ENCODE results near the gene PPM1F.

Gene PPM1F

GRCh38 chr22:21961886-21962654 is 9.4 kb upstream of the PPM1F start:
- H3K4me3 ChIP-seq, result no peak overlapping the region
- no peak overlapping the region for H3K27ac ChIP-seq
- no peaks in the 10 kb centered on the region for H3K27me3 ChIP-seq
- no peak overlapping the region for H3K4me2 ChIP-seq
- H3K9me3 ChIP-seq, result no peaks in the 10 kb centered on the region
- TF ChIP-seq Cebpa-rat (IDR thresholded peaks at IDR 0.05), result no peak
- peaks cover 9% of the 10 kb centered on the region; the same call in 1 of the 2 replicates for H4K20me1 ChIP-seq
- no peak overlapping the region for H3K9ac ChIP-seq
- no peaks in the 10 kb centered on the region for H3K4me1 ChIP-seq
- H3K36me3 ChIP-seq, result peaks cover 95% of the 10 kb centered on the region

GRCh38 chr22:21961127-21961867 is 8.6 kb upstream of the PPM1F start:
- Histone ChIP-seq H3K4me1 (no peaks in the 10 kb centered on the region), H3K9me3 (no peaks in the 10 kb centered on the region), H3K27me3 (no peaks in the 10 kb centered on the region), H3K27ac (no peak overlapping the region), H4K20me1 (peaks cover 9% of the 10 kb centered on the region; the same call in 1 of the 2 replicates), H3K4me3 (no peak overlapping the region), H3K36me3 (peaks cover 87% of the 10 kb centered on the region), H3K9ac (no peak overlapping the region), H3K4me2 (no peak overlapping the region)
- TF ChIP-seq Cebpa-rat (IDR thresholded peaks at IDR 0.05), result no peak

- Histone ChIP-seq H3K9me3 (no peaks in the 10 kb centered on the region), H3K4me1 (no peaks in the 10 kb centered on the region), H3K4me3 (no peak overlapping the region), H4K20me1 (peaks cover 9% of the 10 kb centered on the region; the same call in 1 of the 2 replicates), H3K27me3 (no peaks in the 10 kb centered on the region), H3K9ac (peak overlapping the region; percentile 29; the same call in 1 of the 2 replicates), H3K4me2 (no peak overlapping the region), H3K36me3 (peaks cover 79% of the 10 kb centered on the region), H3K27ac (no peak overlapping the region)
- TF ChIP-seq Cebpa-rat (IDR thresholded peaks at IDR 0.05), result no peak
These were observed 7.8 kb upstream of the PPM1F start for GRCh38 chr22:21960200-21961126.

- Histone ChIP-seq H3K9me3 (no peaks in the 10 kb centered on the region), H4K20me1 (peaks cover 9% of the 10 kb centered on the region; the same call in 1 of the 2 replicates), H3K9ac (peak overlapping the region; percentile 29; the same call in 1 of the 2 replicates), H3K36me3 (peaks cover 69% of the 10 kb centered on the region), H3K27me3 (no peaks in the 10 kb centered on the region), H3K4me2 (no peak overlapping the region), H3K27ac (no peak overlapping the region), H3K4me1 (no peaks in the 10 kb centered on the region), H3K4me3 (no peak overlapping the region)
- TF ChIP-seq Cebpa-rat (IDR thresholded peaks at IDR 0.05), result no peak
These were observed 6.8 kb upstream of the PPM1F start for GRCh38 chr22:21959274-21960074.

GRCh38 chr22:21958360-21959273 is 6.0 kb upstream of the PPM1F start:
- H3K27ac ChIP-seq, result no peak overlapping the region
- no peaks in the 10 kb centered on the region for H3K27me3 ChIP-seq
- no peaks in the 10 kb centered on the region for H3K4me1 ChIP-seq
- H3K36me3 ChIP-seq, result peaks cover 60% of the 10 kb centered on the region
- TF ChIP-seq Cebpa-rat (IDR thresholded peaks at IDR 0.05), result no peak
- peaks cover 9% of the 10 kb centered on the region; the same call in 1 of the 2 replicates for H4K20me1 ChIP-seq
- no peak overlapping the region for H3K9ac ChIP-seq
- H3K4me2 ChIP-seq, result no peak overlapping the region
- no peaks in the 10 kb centered on the region for H3K9me3 ChIP-seq
- no peak overlapping the region for H3K4me3 ChIP-seq

- Histone ChIP-seq H3K36me3 (no peaks in the 10 kb centered on the region), H3K4me2 (peak overlapping the region; percentile 97), H3K9ac (peak overlapping the region; percentile 79), H4K20me1 (no peaks in the 10 kb centered on the region; the same call in 1 of the 2 replicates), H3K4me3 (peak overlapping the region; percentile 73), H3K9me3 (no peaks in the 10 kb centered on the region), H3K27me3 (no peaks in the 10 kb centered on the region), H3K27ac (peak overlapping the region; percentile 78), H3K4me1 (peaks cover 56% of the 10 kb centered on the region)
- no peak for TF ChIP-seq Cebpa-rat (IDR thresholded peaks at IDR 0.05)
These were observed 650 bp downstream of the PPM1F start for GRCh38 chr22:21951931-21952465.

GRCh38 chr22:21951062-21951461 is 1.6 kb downstream of the PPM1F start:
- H3K4me2 ChIP-seq, result peak overlapping the region; percentile 97
- no peak overlapping the region for H3K9ac ChIP-seq

GRCh38 chr22:21949948-21950347 is 2.7 kb downstream of the PPM1F start:
- no peaks in the 10 kb centered on the region; the same call in 1 of the 2 replicates for H4K20me1 ChIP-seq
- H3K27ac ChIP-seq, result peak overlapping the region; percentile 74
- H3K27me3 ChIP-seq, result no peaks in the 10 kb centered on the region
- no peak for TF ChIP-seq Cebpa-rat (IDR thresholded peaks at IDR 0.05)
- no peaks in the 10 kb centered on the region for H3K9me3 ChIP-seq
- peaks cover 18% of the 10 kb centered on the region for H3K36me3 ChIP-seq
- peak overlapping the region; percentile 67 for H3K9ac ChIP-seq
- peaks cover 77% of the 10 kb centered on the region for H3K4me1 ChIP-seq
- peak overlapping the region; percentile 97 for H3K4me2 ChIP-seq
- H3K4me3 ChIP-seq, result no peak overlapping the region

More at GRCh38 chr22:21951062-21951461, 1.6 kb downstream of the PPM1F start:
- Histone ChIP-seq H3K4me1 (peaks cover 65% of the 10 kb centered on the region), H4K20me1 (no peaks in the 10 kb centered on the region; the same call in 1 of the 2 replicates), H3K4me3 (no peak overlapping the region; the same call in 1 of the 2 replicates), H3K27ac (no peak overlapping the region; the same call in 1 of the 2 replicates), H3K9me3 (no peaks in the 10 kb centered on the region), H3K36me3 (peaks cover 7% of the 10 kb centered on the region), H3K27me3 (no peaks in the 10 kb centered on the region)
- TF ChIP-seq Cebpa-rat (IDR thresholded peaks at IDR 0.05), result no peak
